DOHH2 (cell line): ENCODE data around the gene NEURL1B.

Source experiments
- H3F3A ChIP-seq: fragments of 200-600 bp; sonication (generic), shearing (Covaris generic); 2 replicates; pipeline ENCODE4 v1.6.0; 2016; ENCODE audit warnings: antibody characterized with exemption, mild to moderate bottlenecking; ENCODE audit not compliant: control insufficient read depth, insufficient read depth
- H3K27ac ChIP-seq: fragments of 200-600 bp; sonication (generic); 2 replicates; pipeline ENCODE4 v1.5.1; 2014; ENCODE audit warnings: low read depth, mild to moderate bottlenecking, low read length, moderate library complexity
- H3K27me3 ChIP-seq: fragments of 200-600 bp; sonication (generic); 2 replicates; pipeline ENCODE4 v1.6.1; 2014; ENCODE audit warnings: mild to moderate bottlenecking, low read length, mixed read lengths; ENCODE audit not compliant: control insufficient read depth
- H3K36me3 ChIP-seq: fragments of 200-600 bp; sonication (generic); 2 replicates; pipeline ENCODE4 v1.6.1; 2014; ENCODE audit warnings: mild to moderate bottlenecking, low read length, moderate library complexity, mixed read lengths; ENCODE audit not compliant: control insufficient read depth
- H3K4me1 ChIP-seq: fragments of 200-600 bp; sonication (generic); 2 replicates; pipeline ENCODE4 v1.6.1; 2014; ENCODE audit warnings: mild to moderate bottlenecking, low read length, mixed read lengths; ENCODE audit not compliant: control insufficient read depth
- H3K4me2 ChIP-seq: fragments of 200-600 bp; sonication (generic); 2 replicates; pipeline ENCODE4 v1.6.0; 2014; ENCODE audit warnings: mild to moderate bottlenecking, low read length, moderate library complexity
- H3K4me3 ChIP-seq: fragments of 200-600 bp; sonication (generic); 2 replicates; pipeline ENCODE4 v1.5.1; 2014; ENCODE audit warnings: mild to moderate bottlenecking, low read length, mixed read lengths
- H3K79me2 ChIP-seq: fragments of 200-600 bp; sonication (generic); 2 replicates; pipeline ENCODE4 v1.6.1; 2014; ENCODE audit warnings: mild to moderate bottlenecking, low read length, mixed read lengths; ENCODE audit not compliant: control insufficient read depth
- H3K9me2 ChIP-seq: fragments of 200-600 bp; sonication (generic); replicated peaks from 2 replicates; pipeline ENCODE4 v1.6.1; 2014; ENCODE audit warnings: mild to moderate bottlenecking, low read length, mixed read lengths; ENCODE audit not compliant: control insufficient read depth
- H3K9me3 ChIP-seq: fragments of 200-600 bp; sonication (generic); 2 replicates; pipeline ENCODE4 v1.6.1; 2014; ENCODE audit warnings: antibody characterized with exemption, low read length, mixed read lengths; ENCODE audit not compliant: control insufficient read depth, insufficient read depth
- H4K20me1 ChIP-seq: fragments of 200-600 bp; sonication (generic); 2 replicates; pipeline ENCODE4 v1.6.0; 2014; ENCODE audit warnings: low read depth, mild to moderate bottlenecking, antibody characterized with exemption, low read length, moderate library complexity; ENCODE audit not compliant: control insufficient read depth, insufficient read depth
- CTCF ChIP-seq: fragments of 200-600 bp; sonication (generic); IDR thresholded peaks from one replicate; pipeline ENCODE4 v1.5.1; 2014; ENCODE audit warnings: antibody characterized with exemption, mild to moderate bottlenecking, low read depth, low read length; ENCODE audit not compliant: poor library complexity, severe bottlenecking
- EZH2phosphoT487 ChIP-seq: fragments of 200-600 bp; sonication (generic); IDR thresholded peaks from 2 replicates; pipeline ENCODE4 v1.6.1; 2017; ENCODE audit warnings: borderline replicate concordance, mild to moderate bottlenecking, antibody characterized with exemption, low read length, moderate library complexity, mixed read lengths

Gene NEURL1B

GRCh38 chr5:172669386-172670004 is 28.4 kb downstream of the NEURL1B start:
- H3K9me2 ChIP-seq = no peaks in the 10 kb centered on the region
- H3K27me3 ChIP-seq = peaks cover 8% of the 10 kb centered on the region; the same call in 1 of the 2 replicates
- H3K79me2 ChIP-seq = no peaks in the 10 kb centered on the region
- H4K20me1 ChIP-seq = no peaks in the 10 kb centered on the region
- no peaks in the 10 kb centered on the region for H3K36me3 ChIP-seq
- H3K27ac ChIP-seq = no peak overlapping the region
- H3K9me3 ChIP-seq = no peaks in the 10 kb centered on the region
- TF ChIP-seq EZH2phosphoT487 (no peak), CTCF (no peak)
- H3K4me2 ChIP-seq = no peak overlapping the region
- H3K4me3 ChIP-seq = no peak overlapping the region
- no peaks in the 10 kb centered on the region for H3F3A ChIP-seq
- no peaks in the 10 kb centered on the region for H3K4me1 ChIP-seq

GRCh38 chr5:172670005-172670402 is 28.9 kb downstream of the NEURL1B start:
- H3K4me2 ChIP-seq = no peak overlapping the region
- peaks cover 8% of the 10 kb centered on the region; the same call in 1 of the 2 replicates for H3K27me3 ChIP-seq
- H3K36me3 ChIP-seq = no peaks in the 10 kb centered on the region

DNA sequence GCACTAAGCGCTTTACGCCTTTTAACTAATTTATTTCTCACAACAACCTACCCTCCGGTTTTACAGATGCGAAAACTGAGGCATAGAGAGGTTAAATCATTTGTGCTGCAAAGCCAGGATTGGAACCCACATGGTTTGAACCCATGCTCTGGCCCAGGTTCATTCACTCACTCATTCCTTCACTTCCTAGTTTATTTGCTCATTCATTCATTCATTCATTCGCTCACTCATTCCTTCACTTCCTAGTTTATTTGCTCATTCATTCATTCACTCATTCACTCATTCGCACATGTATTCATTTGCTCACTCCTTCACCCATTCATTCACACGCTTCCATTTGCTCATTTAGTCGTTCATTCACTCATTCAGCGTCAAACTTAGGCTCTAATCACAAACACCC is 29.4 kb downstream of the NEURL1B start:
- Histone ChIP-seq H3K4me2 (no peak overlapping the region), H3K9me3 (no peaks in the 10 kb centered on the region), H3K27ac (no peak overlapping the region), H3K4me3 (no peak overlapping the region), H4K20me1 (no peaks in the 10 kb centered on the region), H3K9me2 (no peaks in the 10 kb centered on the region), H3K27me3 (peaks cover 8% of the 10 kb centered on the region; the same call in 1 of the 2 replicates), H3K4me1 (no peaks in the 10 kb centered on the region), H3F3A (no peaks in the 10 kb centered on the region), H3K36me3 (no peaks in the 10 kb centered on the region), H3K79me2 (no peaks in the 10 kb centered on the region)
- TF ChIP-seq CTCF = no peak
- no peak for TF ChIP-seq EZH2phosphoT487

More at GRCh38 chr5:172670005-172670402, 28.9 kb downstream of the NEURL1B start:
- Histone ChIP-seq H4K20me1 (no peaks in the 10 kb centered on the region), H3K79me2 (no peaks in the 10 kb centered on the region), H3K27ac (no peak overlapping the region), H3K9me3 (no peaks in the 10 kb centered on the region), H3F3A (no peaks in the 10 kb centered on the region), H3K4me1 (no peaks in the 10 kb centered on the region), H3K4me3 (no peak overlapping the region), H3K9me2 (no peaks in the 10 kb centered on the region)
- no peak for TF ChIP-seq EZH2phosphoT487
- TF ChIP-seq CTCF = no peak
